ENCODE results near the gene XYLT1. TPM values are rescaled to one million over a fixed set of nuclear protein-coding genes. Genes with fewer than 3 reads are reported as not detected.
A peak's percentile ranks its signal among the peaks of the same experiment; 100 is the strongest.

Gene XYLT1
- total RNA-seq, 4 donors from 2014 or later, result 5.6 to 14.9 (median 10.8) TPM

DNA sequence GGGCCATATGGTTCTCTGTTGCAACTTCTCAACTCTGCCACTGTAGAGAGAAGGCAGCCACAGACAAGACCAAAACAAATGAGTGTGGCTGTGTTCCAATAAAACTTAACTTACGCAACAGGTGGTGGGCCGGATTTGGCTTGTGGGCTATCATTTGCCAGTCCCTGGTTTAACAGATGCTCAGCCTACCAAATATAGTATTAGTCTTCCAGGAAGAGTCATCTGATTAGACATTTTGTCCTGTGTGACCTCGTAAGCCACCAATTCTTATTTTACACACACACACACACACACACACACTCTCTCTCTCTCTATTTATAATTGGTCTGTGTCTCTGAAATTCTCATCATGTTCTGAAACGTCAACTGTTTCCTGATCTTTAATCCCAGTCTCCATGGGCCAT is 245.9 kb downstream of the XYLT1 start:
- Histone ChIP-seq H3K4me3 (replicated peaks in 1 of 3) (no peak overlapping the region), H3K4me1 (no peaks in the 10 kb centered on the region), H3K27ac (no peak overlapping the region), H3K9me3 (no peaks in the 10 kb centered on the region), H3K36me3 (no peaks in the 10 kb centered on the region), H3K27me3 (no peaks in the 10 kb centered on the region)
- TF ChIP-seq, protein P1, sequence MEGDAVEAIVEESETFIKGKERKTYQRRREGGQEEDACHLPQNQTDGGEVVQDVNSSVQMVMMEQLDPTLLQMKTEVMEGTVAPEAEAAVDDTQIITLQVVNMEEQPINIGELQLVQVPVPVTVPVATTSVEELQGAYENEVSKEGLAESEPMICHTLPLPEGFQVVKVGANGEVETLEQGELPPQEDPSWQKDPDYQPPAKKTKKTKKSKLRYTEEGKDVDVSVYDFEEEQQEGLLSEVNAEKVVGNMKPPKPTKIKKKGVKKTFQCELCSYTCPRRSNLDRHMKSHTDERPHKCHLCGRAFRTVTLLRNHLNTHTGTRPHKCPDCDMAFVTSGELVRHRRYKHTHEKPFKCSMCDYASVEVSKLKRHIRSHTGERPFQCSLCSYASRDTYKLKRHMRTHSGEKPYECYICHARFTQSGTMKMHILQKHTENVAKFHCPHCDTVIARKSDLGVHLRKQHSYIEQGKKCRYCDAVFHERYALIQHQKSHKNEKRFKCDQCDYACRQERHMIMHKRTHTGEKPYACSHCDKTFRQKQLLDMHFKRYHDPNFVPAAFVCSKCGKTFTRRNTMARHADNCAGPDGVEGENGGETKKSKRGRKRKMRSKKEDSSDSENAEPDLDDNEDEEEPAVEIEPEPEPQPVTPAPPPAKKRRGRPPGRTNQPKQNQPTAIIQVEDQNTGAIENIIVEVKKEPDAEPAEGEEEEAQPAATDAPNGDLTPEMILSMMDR (IDR thresholded peaks at IDR 0.05), result no peak
- TF ChIP-seq POLR2A (IDR thresholded peaks at IDR 0.05), result no peak
- intact Hi-C loops (cut with DNase I), result no loop called here
- peak; percentile 12 to 13 for DNase-seq
- 60 to 73% methylated on average over 4 of the region's 4 CpGs for WGBS, 2 donors

DNA sequence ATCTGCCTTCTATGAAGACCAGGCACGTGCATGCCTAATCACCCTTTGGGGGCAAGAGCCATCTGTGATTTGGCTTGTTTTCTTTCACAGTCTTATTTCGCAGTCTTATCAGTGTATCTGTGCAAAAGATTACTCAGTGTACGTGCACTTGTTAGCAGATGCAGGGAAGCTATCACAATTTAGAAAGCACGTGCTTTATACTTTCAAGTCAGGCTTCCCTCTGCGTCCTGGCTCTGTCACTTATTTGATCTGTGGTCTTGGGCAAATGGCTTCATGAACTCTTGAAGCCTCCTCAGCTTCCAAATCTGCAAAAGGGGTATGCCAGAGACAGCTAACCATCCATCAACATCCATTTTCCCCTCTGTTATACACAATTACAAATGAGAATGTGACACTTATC is 246.4 kb downstream of the XYLT1 start:
- Histone ChIP-seq H3K9me3 (no peaks in the 10 kb centered on the region), H3K4me3 (replicated peaks in 1 of 3) (no peak overlapping the region), H3K4me1 (no peaks in the 10 kb centered on the region), H3K27ac (no peak overlapping the region), H3K27me3 (no peaks in the 10 kb centered on the region), H3K36me3 (no peaks in the 10 kb centered on the region)
- DNase-seq, result no peak
- no peak for TF ChIP-seq POLR2A (IDR thresholded peaks at IDR 0.05)
- TF ChIP-seq, protein P1 (IDR thresholded peaks at IDR 0.05), result no peak
- 93 to 94% methylated on average over 5 of the region's 5 CpGs for WGBS, 2 donors
- intact Hi-C loops (cut with DNase I), result no loop called here

DNA sequence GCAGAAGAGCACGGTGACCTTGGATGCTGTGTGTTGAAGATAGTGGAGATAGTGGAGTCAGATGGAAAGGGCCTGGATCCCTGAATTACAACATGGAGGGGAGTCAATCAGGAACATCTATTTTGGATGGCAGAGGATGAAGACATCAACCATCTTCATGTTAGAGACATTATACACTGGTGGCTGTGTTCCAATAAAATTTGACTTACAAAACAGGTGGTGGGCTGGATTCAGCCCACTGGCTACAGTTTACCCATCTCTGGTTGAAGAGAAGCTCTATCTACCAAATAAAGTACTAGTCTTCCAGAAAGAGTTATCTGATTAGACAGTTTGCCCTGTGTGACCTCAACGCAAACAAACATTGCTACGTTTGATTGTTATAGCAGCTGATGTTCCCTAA is 247.2 kb downstream of the XYLT1 start:
- DNase-seq, result no peak
- 91 to 95% methylated on average over 3 of the region's 3 CpGs for WGBS, 2 donors
- Histone ChIP-seq H3K27me3 (no peaks in the 10 kb centered on the region), H3K4me1 (no peaks in the 10 kb centered on the region), H3K36me3 (no peaks in the 10 kb centered on the region), H3K27ac (no peak overlapping the region), H3K9me3 (no peaks in the 10 kb centered on the region), H3K4me3 (replicated peaks in 1 of 3) (no peak overlapping the region)
- intact Hi-C loops (cut with DNase I), result no loop called here
- TF ChIP-seq, protein P1 (IDR thresholded peaks at IDR 0.05), result no peak
- no peak for TF ChIP-seq POLR2A (IDR thresholded peaks at IDR 0.05)

DNA sequence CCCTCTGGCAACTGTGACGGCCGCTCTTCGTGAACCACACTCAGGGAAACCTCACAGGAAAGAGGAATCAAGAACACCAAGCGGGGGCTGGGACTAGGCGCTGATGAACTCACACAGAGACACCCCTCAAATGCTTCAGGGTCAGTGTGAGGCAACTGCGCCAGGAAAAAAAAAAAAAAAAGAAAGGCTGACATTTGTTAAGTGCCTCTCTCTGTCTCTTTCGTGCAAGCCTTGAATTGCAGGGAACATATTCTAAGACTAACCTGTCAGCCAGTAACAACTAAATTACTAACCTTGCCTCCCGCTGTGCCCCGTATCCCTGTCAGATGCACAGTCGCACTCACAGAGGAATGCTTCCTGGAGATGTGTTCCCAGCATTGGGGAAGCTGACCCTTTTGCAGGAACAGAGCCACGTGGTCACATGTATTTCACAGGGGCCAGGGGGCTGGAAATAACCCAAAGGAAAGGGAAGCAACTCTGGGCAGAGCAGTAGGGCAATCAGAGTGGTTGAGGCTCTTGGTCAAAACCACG is 247.8 kb downstream of the XYLT1 start:
- Histone ChIP-seq H3K9me3 (no peaks in the 10 kb centered on the region), H3K4me3 (replicated peaks in 1 of 3) (no peak overlapping the region), H3K36me3 (no peaks in the 10 kb centered on the region), H3K4me1 (no peaks in the 10 kb centered on the region), H3K27ac (no peak overlapping the region), H3K27me3 (no peaks in the 10 kb centered on the region)
- peak in 1 of 2 donors; percentile 25 for DNase-seq
- WGBS, 2 donors, result 49 to 63% methylated on average over 12 of the region's 12 CpGs
- TF ChIP-seq POLR2A (IDR thresholded peaks at IDR 0.05), result no peak
- TF ChIP-seq, protein P1 (IDR thresholded peaks at IDR 0.05), result no peak
- intact Hi-C loops (cut with DNase I), result no loop called here

DNA sequence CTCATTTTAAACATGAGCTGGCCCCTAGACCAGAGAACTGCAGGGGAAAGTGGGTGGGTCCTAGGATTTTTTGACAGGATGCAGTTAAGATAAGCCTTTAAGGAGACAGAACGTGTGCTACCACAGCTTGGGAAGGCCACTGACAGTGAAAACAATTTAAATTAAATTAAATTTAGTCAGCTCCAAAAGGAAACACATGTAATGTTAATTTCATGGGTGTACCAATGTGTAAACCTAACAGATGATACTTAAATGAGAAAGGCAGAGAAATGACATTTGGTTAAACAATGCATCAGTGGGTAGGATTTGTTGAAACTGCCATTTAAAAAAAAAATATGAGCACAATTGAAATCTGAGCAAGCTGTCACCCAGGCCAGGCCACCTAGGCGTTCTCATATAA is 250.8 kb downstream of the XYLT1 start:
- intact Hi-C loops (cut with DNase I), result no loop called here
- Histone ChIP-seq H3K36me3 (no peaks in the 10 kb centered on the region), H3K9me3 (no peaks in the 10 kb centered on the region), H3K27me3 (no peaks in the 10 kb centered on the region), H3K4me3 (replicated peaks in 1 of 3) (no peak overlapping the region), H3K27ac (no peak overlapping the region), H3K4me1 (no peaks in the 10 kb centered on the region)
- no peak for DNase-seq
- TF ChIP-seq POLR2A (IDR thresholded peaks at IDR 0.05), result no peak
- TF ChIP-seq, protein P1 (IDR thresholded peaks at IDR 0.05), result no peak
- 82% methylated on average over 2 of the region's 2 CpGs for WGBS, 2 donors

All from thyroid gland (tissue), 4 donors.